Right kidney (tissue), 1 donor: ENCODE data around the gene SECTM1.
A peak's percentile ranks its signal among the peaks of the same experiment; 100 is the strongest.

Source experiments
- DNase-seq: peaks from one replicate; pipeline ENCODE4 v3.0.0-alpha.2; 2016

Gene SECTM1

GRCh38 chr17:82328141-82328993, 5.2 kb downstream of the SECTM1 start:
- peak; percentile 26 for DNase-seq

GRCh38 chr17:82327757-82328140, 5.8 kb downstream of the SECTM1 start:
- DNase-seq, result no peak

- no peak for DNase-seq
Measured at GRCh38 chr17:82327289-82327688, 6.3 kb downstream of the SECTM1 start.

- DNase-seq, result no peak
Measured at GRCh38 chr17:82325286-82326180, 8.0 kb downstream of the SECTM1 start.

DNA sequence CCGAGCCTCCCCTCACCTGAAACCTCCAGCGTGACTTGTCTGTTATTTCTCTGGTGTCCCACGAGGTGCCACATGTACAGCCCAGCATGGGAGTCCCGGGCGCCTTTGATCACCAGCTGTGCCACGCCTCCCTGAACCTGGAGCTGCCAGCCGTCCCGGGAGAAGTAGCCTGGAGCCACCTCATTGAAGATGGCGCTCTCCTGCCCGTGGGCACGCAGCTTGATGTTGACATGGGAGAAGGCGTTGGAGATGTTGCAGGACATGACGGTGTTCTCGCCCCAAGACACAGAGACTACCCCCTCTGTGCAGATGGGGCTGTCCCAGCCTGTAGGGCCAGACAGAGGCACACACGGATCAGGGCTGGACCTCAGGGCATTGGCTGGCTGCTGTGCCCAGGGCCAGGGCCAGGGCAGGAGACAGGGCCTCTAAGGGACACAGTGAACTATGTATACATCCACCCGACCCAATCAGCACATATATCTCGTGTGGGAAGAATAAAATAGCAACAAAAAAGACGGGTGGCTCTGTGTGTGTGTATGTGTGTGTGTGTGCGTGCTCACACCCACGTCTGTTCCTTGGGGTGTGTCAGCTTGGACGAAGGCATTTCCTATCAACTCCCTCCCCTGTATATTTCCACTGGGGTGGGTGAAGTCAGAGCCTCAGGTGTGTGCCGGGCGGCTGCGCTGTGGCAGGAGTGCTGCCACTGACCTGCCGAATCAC, 8.8 kb downstream of the SECTM1 start:
- DNase-seq, result peak; percentile 42

GRCh38 chr17:82323514-82324234, 9.9 kb downstream of the SECTM1 start:
- DNase-seq, result no peak

DNA sequence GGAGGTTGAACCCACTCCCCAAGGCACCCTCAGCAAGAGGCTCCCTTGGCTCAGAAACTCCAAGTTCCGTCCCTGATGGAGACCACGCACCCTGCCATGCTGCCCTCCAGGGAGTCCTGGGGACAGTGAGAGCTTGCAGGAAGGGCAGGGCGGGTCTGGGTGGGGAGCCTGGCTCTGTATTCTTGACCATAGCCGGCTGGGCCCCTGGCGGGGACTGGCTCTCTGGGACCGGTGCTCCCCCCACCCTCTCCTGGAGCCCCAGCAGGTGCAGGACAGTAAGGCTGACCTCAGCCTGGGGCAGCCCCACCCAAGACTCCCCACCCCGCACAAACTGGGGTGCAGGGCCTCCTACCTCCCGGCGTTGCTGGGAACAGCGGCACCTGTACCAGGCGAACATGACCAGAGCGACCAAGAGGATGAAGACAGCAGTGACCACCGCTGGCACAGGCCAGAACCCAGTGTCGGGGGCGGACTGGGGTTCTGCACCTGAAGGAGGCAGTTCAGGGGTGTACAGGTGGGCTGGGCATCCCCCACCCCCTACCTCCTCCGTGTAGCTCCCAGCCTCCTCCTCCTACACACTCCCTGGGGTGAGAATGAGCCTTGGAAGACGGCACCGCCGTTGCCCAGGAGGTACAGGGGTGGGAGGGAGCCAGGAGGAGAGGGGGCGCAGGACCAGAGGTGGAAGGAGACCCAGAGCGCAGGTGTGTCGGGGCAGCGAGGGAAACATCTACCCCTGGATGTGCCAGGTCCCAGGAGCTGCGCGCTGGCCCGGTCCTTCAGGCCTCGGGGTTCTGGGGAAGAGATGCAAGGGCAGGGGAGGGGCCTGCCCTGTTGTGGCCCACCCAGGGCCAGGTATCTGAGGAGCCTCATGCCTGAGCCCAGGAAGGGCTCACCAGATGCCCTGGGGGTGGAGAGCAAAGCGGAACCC, 10.8 kb downstream of the SECTM1 start:
- no peak for DNase-seq

DNA sequence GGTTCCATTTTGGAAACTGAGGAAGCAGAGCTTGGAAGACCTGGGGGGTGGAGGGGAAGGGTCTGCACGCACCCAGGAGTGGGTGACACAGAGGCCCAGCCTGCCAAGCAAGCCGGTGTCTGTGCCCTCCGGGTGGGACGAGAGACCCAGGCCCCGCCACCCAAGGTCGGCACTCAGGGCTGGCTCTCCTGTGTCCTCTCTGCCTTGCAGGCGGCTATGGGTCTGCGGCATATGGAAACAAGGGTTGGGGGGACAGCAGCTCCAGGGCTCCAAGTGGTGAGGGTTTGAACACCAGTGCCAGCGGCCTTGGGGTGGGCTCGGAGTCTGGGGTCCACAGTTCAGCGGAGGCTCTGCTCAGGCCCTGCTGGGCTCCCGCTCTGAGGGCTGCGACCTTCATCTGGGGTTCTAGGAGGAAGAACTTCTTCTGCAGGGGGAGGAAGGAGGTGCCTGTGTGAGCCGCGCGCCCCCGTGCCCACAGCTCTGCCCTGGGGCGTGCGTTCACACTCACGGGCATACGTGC, 11.6 kb downstream of the SECTM1 start:
- no peak for DNase-seq

DNA sequence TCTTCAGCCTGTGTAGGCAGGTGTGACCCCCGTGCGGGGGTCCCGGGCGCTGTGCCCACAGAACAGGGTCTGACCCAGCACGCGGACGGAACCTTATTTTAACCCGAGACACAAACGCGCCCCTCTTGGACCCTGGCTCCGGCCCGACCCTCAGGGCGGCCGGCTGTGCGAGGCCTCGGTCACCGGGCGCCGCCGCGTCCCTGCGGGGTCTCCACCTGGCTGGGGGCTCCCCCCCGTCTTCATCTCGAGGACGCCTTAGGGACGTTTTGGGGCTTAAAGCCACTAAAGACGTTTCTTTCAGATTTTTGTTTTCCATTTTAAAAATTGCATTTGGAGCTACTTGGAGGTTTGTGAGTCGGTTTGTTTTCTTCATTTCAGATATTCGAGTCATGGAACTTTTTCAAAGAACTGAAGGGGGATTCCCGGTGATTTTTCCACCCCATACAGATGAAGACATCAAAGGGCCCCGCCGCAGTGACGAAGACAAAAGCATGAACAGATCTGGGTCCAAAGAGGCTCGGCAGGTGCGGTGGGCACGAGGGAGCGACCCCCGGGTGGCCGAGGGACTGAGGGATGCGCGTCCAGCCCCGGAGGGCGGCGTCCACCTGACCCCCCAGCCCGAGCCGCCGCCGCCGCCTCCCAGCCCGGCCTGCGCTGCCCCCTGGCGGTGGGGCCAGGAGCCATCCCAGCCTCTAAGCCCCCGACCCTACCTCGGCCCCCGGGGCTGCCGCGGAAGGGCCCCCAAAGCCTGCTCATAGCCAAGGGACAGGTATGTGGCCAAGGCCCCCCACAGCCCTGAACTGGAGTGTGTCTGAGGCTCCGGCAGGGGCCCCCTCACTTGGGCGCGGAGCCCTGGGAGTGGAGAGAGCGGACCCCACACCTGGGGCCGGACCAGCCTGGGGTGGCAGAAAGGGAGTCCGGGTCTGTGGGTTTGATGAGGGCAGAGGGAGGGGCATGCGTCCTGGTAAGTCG, 12.3 kb downstream of the SECTM1 start:
- peak; percentile 38 for DNase-seq

- no peak for DNase-seq
Measured at GRCh38 chr17:82320140-82320840, 13.3 kb downstream of the SECTM1 start.

GRCh38 chr17:82319619-82320062, 13.9 kb downstream of the SECTM1 start:
- no peak for DNase-seq

DNA sequence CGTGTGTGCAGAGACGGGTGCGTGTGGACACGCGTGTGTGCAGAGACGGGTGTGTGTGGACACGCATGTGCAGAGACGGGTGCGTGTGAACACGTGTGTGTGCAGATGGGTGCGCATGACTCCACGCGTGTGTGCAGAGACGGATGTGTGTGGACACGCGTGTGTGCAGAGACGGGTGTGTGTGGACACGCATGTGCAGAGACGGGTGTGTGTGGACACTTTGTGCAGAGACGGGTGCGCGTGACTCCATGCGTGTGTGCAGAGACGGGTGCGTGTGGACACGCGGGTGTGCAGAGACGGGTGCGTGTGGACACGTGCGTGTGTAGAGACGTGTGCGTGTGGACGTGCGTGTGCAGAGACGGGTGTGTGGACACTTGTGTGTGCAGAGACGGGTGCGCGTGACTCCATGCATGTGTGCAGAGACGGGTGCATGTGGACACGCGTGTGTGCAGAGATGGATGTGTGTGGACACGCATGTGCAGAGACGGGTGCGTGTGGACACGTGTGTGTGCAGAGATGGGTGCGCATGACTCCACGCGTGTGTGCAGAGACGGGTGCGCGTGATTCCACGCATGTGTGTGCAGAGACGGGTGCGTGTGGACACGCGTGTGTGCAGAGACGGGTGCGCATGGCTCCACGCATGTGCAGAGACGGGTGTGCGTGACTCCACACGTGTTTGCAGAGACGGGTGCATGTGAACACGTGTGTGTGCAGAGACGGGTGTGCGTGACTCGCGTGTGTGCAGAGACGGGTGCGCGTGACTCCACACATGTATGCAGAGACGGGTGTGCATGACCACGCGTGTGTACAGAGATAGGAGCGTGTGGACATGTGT, 14.6 kb downstream of the SECTM1 start:
- no peak for DNase-seq

DNA sequence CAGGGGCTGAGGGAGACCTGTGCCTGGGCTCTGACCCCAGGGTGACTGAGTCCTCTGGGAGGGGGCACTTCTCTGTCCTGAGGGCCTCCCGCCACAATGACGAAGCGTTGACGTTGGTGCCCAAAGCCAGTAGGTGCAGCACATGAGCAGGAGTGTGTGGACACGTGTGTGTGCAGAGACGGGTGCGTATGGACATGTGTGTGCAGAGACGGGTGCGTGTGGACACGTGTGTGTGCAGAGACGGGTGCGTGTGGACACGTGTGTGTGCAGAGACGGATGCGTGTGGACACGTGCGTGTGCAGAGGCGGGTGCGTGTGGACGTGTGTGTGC, 15.4 kb downstream of the SECTM1 start:
- DNase-seq, result no peak

- peak; percentile 30 for DNase-seq
Measured at GRCh38 chr17:82317394-82318168, 16.0 kb downstream of the SECTM1 start, which contains the start of gene CD7. TSS of gene CD7 (minus strand) at chr17:82317608. CDS start at chr17:82317495, 113 bp downstream.

GRCh38 chr17:82316651-82317393, 16.7 kb downstream of the SECTM1 start:
- DNase-seq, result peak; percentile 17
